ENCODE results near the gene GFOD2.

GFOD2 gene

DNA sequence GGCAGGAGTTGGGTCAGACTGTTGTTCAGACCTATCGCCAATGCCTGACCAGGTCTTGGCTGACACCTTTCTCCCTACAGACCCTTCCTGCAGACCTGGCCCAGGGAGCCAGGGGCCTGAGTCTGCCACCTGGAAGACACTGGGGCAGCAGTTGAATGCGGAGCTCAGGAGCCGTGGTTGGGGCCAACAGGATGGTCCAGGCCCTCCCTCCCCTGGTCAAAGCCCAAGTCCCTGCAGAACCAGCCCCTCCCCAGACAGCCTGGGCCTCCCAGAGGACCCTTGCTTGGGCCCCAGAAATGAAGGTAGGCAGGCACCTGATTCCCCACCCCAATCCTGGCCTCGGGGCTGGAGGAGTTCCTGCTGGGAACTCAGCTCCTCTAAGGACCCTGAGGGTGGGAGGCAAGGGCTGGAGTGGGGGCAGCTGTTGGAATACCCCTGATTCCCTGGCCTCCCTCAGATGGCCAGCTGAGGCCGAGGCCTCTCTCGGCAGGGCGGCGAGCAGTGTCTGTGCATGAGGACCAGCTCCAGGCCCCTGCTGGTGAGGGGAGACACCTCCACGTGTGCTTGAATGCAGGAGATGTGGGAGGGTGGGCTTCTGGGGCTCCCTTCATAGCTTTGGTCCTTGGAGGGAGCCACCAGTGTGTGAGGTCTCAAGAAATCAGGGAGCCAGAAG is 62.6 kb downstream of the GFOD2 start:
- no peak for DNase-seq

DNA sequence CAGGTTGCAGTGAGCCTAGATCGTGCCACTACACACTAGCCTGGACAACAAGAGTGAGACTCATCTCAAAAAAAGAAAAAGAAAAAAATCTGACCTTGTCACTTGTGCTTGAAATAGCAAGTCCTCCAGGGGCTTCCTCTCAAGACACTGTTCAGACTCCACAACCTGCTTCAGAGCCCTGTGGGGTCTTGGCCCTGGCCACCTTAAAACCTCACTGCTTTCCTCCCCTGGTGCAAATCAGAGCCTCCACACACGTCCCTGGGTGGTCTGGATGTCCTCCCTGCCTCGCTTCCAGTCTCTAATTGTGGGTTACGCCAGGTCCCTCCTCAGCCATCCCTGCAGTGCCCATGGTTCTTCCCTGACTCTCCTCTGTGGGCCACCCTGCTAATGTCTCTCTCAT is 63.8 kb downstream of the GFOD2 start:
- no peak for DNase-seq

DNA sequence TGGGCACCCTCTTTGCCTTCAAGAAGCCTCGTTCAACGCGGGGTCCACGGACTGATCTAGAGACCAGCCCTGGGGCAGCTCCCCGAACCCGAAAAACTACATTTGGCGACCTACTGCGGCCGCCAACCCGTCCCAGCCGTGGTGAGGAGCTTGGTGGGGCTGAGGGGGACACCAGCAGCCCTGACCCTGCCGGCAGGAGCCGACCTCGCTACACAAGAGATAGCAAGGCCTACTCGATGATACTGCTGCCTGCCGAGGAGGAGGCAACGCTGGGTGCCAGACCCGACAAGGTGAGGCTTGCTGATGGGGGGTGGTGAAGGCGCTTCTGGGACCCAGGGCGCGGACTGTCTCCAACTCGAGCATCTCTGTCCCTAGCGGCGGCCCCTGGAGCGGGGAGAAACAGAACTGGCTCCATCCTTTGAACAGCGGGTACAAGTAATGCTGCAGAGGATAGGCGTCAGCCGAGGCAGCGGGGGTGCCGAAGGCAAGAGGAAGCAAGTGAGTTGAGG is 64.7 kb downstream of the GFOD2 start:
- no peak for DNase-seq

DNA sequence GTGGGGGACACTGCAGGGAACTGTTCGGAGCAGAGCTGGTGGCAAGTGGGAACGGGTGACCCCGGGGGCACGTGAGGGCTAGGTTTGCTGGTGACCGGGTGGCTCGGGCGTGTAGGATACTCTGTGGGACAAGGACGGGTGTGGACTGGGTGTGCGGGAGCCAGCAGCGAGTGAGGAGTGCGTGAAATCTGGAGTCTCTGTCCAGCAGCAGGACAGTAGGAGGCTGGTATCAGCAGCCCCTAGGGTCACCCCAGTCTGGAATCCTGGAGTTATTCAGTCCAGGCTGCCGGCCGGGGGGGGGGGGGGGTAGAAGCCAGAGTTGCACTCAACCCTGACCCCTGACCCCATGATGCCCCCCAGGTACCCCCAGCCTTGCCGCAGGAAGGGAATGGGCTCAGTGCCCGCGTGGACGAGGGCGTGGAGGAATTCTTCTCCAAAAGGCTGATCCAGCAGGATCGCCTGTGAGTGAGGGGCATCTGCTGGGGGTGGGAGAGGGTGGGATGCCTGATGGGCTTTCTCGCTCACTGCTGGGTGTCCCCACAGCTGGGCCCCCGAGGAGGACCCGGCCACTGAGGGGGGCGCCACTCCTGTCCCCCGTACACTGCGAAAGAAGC is 65.2 kb downstream of the GFOD2 start:
- no peak for DNase-seq

DNA sequence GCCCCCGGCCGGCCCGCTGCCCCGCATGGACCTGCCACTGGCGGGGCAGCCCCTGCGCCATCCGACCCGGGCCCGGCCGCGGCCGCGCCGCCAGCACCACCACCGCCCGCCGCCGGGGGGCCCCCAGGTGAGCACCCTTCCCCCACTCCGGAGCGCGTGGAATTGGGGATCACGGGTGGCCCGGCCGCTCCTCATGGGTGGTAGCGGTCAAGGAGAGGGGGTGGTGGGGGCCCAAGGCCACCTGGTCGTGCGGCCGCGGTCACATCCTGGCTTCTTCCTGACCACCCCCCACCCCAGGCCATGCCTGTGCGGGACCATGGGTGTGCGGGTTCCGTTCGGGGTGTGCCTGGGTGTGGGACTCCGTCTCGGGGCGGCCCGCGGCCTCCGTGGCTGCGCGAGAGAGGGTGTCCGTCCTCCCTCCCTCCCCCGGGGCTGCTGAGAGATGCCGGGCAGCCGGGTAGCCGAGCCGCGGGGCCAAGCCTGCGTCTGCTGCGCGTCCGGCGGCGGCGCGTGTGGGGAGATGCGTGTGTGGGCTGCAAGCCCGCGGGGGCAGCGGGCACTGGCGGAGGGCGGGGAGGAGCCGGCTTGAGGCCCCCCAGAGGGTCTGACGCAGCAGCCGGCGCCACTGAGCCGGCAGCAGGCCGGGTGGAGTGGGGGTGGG is 65.9 kb downstream of the GFOD2 start:
- no peak for DNase-seq

DNA sequence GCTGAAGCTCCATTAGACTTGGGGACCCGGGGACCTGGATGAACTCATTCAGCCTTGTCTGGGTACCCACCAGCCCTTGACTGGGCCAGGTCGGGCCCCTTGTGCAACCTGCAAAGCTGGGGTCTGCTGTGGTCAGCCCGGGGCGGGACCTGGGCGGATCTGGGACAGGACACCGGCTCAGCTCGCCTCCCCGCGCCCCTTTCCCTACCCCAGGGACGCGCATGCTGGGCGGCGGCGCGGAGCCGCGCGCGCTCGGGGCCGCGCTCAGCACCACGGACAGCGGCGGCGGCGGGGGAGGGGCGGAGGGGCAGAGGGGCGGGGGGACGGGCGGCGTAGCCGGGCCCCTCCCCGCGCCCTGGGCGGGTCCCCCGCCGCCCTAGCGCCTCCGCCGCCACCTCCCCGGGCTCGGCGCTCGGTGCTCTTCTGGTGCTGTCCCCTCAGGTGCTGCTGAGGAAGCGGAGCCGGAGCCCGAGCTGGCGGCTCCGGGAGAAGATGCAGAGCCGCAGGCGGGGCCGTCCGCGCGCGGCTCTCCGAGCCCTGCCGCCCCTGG is 66.5 kb downstream of the GFOD2 start:
- DNase-seq = no peak

DNA sequence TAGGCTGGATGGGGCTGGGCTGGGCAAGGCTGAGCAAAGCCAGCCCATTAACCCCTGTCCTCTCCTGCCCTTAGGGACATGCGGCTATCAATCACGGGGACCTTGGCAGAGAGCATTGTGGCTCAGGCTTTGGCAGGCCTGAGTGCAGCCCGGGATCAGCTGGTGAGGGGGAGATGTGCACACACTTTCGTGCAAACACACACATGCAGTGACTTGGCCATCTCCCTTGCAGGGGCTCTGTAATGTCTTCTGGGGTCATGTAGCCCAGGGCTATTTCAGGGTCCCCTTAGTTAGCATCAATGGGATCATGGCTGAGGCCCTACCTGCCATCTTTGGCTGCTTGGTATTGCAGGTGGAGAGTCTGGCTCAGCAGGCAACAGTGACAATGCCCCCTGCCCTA is 67.3 kb downstream of the GFOD2 start:
- DNase-seq = no peak

DNA sequence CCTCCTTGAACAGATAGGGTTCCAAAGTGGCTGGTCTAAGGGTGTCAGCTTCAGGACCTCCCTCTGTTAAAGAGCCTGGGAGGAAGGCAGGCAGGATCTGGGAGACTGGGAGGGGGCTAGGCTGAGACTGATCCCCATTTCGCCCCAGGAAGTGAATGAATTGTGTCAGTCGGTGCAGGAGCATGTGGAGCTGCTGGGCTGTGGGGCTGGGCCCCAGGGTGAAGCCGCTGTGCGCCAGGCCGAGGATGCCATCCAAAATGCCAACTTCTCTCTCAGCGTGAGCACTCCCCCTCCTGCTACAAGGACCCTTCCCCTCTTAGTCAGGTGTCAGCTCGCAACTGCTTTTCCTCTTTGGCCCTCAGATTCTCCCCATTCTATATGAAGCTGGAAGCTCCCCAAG is 68.1 kb downstream of the GFOD2 start:
- DNase-seq = no peak

DNA sequence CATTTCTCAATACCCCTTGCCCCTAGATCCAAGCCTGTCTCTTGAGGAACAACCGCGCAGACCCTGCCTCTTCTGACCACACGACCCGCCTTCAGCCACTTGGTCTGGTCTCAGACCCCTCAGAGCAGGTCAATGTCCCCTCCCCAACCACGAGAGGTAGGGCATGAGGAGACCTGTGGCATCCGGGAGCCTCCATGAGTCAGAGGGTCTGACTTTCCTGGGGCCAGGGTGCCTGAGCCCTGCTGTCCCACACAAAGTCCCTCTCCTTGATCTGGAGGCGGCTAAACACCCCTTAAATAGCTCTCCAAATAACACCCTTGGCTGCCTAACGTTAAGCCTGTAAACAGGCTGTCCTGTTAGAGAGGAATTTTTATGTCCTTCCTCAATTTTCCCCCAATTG is 69.1 kb downstream of the GFOD2 start:
- no peak for DNase-seq

DNA sequence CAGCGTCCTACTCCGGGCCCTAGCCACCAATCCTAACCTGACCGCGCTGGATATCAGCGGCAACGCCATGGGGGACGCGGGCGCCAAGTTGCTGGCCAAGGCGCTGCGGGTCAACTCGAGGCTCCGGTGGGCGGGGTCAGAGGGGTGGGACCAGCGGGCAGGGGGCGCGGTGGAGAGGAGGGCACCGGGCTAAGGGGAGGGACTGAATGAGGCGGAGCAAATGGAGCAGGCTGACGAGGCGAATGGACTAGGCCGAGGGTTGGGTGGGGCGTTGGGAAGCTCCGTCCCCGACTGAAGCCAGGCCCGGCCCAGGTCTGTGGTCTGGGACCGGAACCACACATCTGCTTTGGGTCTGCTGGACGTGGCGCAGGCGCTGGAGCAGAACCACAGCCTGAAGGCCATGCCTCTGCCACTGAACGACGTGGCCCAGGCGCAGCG is 69.6 kb downstream of the GFOD2 start:
- DNase-seq = no peak

DNA sequence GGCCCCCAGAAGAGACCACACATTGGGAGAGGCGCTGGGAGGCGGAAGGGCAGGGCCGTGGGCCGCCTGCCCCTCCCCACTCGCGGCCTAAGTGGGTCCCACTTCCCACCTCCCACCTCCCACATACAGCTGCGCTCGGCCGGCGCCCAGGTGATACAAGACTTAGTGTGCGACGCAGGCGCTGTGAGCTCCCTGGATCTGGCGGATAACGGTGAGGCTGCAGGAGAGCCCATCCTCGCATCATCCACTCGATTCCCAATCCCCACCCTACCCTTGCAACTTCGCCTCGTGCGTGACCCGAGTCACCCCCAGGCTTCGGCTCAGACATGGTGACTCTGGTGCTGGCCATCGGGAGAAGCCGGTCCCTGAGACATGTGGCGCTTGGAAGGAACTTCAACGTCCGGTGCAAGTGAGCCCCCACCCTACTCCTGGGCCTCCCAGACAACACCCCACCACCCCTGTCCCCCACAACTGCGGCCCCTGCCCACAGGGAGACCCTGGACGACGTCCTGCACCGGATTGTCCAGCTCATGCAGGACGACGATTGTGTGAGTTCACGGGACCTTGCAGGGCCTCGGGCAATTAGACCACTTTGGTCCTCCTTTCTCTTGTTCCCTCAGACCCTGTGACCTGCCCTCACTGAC is 70.2 kb downstream of the GFOD2 start:
- DNase-seq = no peak

DNA sequence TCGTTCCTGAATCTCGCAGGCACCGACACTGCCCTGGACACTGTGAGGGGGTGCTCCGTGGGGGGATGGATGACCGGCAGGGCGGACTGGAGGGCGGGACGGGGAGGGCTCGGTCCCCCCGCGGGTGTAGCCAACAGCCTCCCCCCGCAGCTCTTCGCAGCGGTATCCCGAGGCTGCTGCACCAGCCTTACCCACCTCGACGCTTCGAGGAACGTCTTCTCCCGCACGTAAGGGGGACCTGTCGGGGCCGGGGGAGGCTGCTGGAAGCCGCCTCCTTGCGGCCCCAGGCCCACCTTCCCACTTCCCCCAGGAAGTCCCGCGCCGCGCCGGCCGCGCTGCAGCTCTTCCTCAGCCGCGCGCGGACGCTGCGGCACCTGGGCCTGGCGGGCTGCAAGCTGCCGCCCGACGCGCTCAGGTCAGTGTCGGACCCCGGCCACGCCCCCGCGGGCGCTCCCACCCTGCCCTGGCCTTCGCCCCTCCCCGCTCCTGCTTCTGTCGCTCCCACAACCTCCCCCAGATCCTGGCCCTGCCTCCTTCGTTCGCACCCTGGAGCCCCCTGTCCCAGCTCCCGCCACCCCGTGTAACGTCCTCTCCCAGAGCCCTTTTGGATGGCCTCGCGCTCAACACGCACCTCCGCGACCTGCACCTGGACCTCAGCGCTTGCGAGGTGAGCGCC is 70.9 kb downstream of the GFOD2 start:
- no peak for DNase-seq

DNA sequence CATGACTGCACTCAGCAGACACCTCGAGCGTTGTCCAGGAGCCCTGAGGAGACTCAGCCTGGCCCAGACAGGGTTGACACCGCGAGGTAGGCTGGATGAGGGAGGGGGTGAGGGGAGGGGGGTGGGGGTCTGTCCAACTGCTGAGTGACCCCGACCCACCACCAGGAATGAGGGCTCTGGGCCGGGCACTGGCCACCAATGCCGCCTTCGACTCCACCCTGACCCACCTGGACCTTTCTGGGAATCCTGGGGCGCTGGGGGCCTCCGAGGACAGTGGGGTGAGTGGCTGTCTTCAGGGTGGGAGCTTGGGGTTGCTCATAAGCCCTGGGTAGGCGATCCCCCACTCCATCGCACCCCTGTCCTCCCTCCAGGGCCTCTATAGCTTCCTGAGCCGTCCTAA is 71.4 kb downstream of the GFOD2 start:
- DNase-seq = no peak

DNA sequence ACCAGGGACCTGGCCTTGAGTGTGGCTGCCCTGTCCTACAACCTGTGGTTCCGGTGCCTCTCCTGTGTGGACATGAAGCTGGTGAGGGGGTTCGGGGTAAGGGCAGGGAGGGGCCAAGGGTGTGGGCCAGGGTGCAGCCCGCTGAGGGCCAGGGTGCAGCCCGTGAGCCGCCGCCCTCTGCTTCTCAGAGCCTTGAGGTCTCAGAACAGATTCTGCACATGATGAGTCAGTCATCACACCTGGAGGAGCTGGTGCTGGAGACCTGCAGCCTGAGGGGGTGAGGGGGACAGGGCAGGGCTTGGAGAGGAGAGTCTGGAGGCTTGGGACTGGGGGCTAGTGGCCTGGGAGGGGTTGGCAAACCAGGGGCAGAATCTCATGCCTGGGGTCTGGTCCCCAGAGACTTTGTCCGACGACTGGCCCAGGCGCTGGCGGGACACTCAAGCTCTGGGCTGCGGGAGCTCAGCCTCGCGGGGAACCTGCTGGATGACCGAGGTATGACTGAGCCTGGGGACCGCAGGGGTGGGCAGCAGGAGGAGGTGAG is 71.9 kb downstream of the GFOD2 start:
- DNase-seq = no peak

DNA sequence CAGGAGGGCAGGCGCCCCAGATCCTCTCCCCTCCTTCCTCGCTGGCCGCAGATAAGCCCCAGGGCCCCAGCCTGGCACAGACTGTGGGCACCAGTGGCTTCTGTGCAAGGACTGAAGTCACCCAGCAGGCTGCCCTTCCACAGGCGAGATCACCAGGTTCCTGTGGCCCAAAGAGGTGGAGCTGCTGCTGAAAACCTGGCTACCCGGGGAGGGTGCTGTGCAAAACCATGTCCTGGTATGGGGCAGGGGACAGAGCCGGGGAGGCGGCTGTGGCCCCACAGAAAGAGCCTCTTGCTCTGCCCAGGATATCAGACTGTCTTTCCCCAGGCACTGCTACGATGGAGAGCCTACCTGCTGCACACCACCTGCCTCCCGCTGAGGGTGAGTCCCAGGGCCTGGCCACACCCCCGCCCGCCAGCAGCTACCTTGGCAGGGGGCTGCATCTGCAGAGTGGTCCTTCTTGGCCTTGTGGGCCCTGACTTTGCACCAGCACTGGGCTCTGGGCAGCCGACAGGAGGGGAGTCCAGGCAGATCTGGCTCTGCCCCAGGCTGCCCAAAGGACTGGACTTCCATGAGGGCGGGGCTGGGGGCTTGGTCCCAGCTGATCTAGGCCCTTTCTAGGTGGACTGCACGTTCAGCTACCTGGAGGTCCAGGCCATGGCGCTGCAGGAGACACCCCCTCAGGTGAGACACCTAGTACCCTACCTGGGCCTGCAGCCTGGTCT is 73.6 kb downstream of the GFOD2 start:
- DNase-seq = no peak

DNA sequence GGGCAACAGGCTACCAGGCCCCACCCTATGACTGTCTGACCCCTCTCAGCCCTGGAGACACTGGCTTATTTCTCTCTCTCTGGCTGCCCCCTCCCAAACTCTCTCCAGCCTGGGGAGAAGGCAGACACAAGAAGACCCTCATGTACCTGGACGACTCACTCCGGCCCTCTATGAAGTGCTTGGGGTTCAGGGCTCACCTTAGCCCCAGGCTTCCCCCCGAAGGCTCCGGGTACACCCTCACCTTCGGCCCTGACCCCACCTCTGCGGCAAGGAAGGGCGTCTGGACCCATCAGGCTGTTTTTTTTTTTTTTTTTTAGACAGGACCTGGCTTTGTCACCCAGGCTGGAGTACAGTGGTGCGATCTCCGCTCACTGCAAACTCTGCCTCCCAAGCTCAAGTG is 75.1 kb downstream of the GFOD2 start:
- DNase-seq = no peak

DNA sequence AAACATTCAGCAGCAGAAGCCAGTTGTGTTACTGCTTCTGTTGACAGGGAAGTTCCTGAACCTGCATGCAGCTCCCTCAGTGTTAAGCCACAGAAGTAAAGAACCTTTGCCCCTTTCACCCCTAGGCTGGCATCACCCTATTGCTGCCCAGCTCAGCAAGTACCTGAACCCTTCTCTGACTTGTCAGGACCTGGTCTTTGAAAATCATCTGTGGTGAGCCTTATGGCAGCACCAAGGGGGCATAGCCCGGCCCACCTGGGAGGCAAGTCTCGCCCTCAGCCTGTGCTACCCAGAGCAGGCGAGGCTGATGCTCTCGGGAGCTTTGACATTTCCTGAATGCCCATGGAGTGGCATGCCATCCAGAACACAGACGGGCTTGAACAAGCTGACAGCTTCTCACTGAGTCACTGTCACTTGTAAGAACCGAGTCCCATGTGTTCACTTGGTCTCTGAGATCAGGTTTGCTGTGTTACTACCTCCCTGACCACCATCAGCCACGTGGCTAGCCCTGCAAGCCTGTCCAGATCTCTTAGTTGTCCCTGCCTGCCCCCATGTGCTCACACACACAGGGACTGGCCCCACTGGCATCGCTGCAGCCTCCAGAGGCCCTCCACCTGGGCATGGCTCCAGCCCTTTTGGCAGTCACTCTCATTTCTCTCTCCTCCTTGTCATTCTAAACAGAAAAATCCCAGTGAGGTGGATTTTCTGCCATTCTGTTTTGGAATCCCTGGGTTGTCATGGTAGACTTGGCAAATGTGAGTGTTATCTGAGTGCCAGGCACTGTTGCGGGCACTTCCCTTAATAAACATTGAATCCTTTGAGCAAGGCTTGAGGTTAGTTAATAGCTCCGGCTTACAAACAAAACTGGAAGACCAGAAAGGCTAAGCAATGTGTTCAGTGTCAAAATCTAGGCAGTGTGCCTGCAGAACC is 77.1 kb downstream of the GFOD2 start:
- no peak for DNase-seq

DNA sequence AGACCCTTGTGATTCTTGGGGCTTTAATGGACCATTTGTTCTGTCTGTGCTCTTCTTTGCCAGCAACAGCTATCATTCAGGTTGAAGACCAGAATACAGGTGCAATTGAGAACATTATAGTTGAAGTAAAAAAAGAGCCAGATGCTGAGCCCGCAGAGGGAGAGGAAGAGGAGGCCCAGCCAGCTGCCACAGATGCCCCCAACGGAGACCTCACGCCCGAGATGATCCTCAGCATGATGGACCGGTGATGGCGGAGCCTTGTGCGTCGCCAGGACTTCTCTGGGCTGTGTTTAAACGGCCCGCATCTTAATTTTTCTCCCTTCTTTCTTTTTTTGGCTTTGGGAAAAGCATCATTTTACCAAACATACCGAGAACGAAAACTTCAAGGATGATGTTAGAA is 81.5 kb downstream of the GFOD2 start:
- DNase-seq = no peak

DNA sequence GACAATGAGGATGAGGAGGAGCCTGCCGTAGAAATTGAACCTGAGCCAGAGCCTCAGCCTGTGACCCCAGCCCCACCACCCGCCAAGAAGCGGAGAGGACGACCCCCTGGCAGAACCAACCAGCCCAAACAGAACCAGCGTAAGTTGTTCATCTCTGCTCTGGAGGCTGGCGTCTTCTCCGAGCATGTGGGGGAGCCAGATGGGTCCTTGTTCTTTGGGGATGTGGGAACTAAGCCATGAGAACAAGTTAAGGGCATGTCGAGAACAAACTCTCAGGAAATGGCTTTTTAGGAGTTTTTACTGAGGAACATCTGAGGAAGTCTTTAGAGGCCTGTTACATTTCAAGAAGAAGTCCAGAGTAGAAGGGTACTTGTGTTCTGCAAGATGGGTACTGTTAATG is 82.4 kb downstream of the GFOD2 start:
- DNase-seq = no peak

DNA sequence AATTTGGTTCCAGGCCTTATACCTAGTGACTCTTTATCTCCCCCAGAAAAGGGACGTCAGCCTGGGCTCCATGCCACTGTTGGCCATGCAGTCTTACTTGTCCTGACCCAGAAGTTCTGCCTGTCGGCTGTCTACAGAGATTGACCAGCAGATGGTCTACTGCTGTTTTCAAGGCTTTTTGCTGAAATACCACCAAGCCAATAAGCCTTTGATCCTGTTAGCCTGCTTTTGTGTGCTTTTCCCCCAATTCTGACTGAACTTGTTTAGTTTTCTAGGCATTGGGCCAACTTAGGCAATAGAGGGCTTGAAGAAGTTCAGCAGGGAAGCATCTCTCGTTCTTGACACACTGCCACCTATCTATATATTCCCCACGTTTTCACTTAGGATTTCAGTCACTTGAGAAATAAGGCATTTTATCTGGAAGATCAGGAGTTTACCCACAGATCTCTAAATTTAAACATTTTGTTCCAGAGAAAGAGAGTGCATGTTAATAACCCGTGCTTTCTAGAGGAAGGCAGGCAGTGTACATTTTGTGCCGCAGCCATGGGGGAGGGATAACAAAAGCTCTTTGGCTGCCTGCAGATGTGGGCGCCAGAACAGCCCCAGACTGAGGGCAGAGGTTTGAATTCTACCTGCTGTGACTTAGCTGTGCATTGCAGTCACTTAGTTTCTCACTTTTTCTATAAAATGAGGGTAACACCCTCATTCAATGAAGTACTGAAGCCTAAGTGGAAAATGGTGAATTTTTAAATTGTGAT is 86.5 kb downstream of the GFOD2 start:
- DNase-seq = no peak

All from SIG-M5 (cell line).